Mesendoderm (in vitro differentiated cells): ENCODE measurements around the gene TM4SF5.

Source experiments
- DNase-seq: peaks from one replicate; pipeline ENCODE4 v3.0.0; 2013
- H2AK5ac ChIP-seq: 2 replicates; pipeline ENCODE4 v1.6.1; 2013; ENCODE audit warnings: low read length, inconsistent platforms
- H2BK120ac ChIP-seq: 2 replicates; pipeline ENCODE4 v1.6.1; 2013; ENCODE audit warnings: low read depth, mild to moderate bottlenecking, low read length, moderate library complexity, mixed read lengths
- H2BK15ac ChIP-seq: replicated peaks from 2 replicates; pipeline ENCODE4 v1.6.1; 2013; ENCODE audit warnings: low read depth, mild to moderate bottlenecking, moderate library complexity
- H2BK5ac ChIP-seq: 2 replicates; pipeline ENCODE4 v1.6.1; 2013; ENCODE audit warnings: low read length, inconsistent platforms
- H3K18ac ChIP-seq: 2 replicates; pipeline ENCODE4 v1.6.1; 2013; ENCODE audit warnings: mild to moderate bottlenecking, low read length, mixed read lengths
- H3K23ac ChIP-seq: one replicate; pipeline ENCODE4 v1.6.1; 2013; ENCODE audit warnings: low read length
- H3K27ac ChIP-seq: 2 replicates; pipeline ENCODE4 v1.5.1; 2013; ENCODE audit warnings: low read depth, mild to moderate bottlenecking, inconsistent platforms, low read length, moderate library complexity
- H3K27me3 ChIP-seq: 2 replicates; pipeline ENCODE4 v1.6.1; 2013; ENCODE audit warnings: low read length, control low read depth, mild to moderate bottlenecking, inconsistent platforms; ENCODE audit not compliant: insufficient read depth, poor library complexity
- H3K36me3 ChIP-seq: 2 replicates; pipeline ENCODE4 v1.6.1; 2013; ENCODE audit warnings: low read length, inconsistent platforms; ENCODE audit not compliant: control insufficient read depth, insufficient read depth
- H3K4ac ChIP-seq: one replicate; pipeline ENCODE4 v1.6.1; 2013; ENCODE audit warnings: low read depth, mild to moderate bottlenecking, low read length, moderate library complexity
- H3K4me1 ChIP-seq: 2 replicates; pipeline ENCODE4 v1.6.1; 2013; ENCODE audit warnings: low read depth, low read length, inconsistent platforms; ENCODE audit not compliant: control insufficient read depth
- H3K4me2 ChIP-seq: 2 replicates; pipeline ENCODE4 v1.6.1; 2013; ENCODE audit warnings: low read length
- H3K4me3 ChIP-seq: 2 replicates; pipeline ENCODE4 v1.5.1; 2013; ENCODE audit warnings: mild to moderate bottlenecking, low read length
- H3K56ac ChIP-seq: one replicate; pipeline ENCODE4 v1.6.1; 2013; ENCODE audit warnings: low read length
- H3K79me1 ChIP-seq: 2 replicates; pipeline ENCODE4 v1.6.1; 2013; ENCODE audit warnings: low read length, inconsistent platforms
- H3K79me2 ChIP-seq: 2 replicates; pipeline ENCODE4 v1.6.1; 2013; ENCODE audit warnings: mild to moderate bottlenecking, low read length; ENCODE audit not compliant: control insufficient read depth, insufficient read depth
- H3K9ac ChIP-seq: 2 replicates; pipeline ENCODE4 v1.6.1; 2013; ENCODE audit warnings: low read length, inconsistent platforms
- H4K5ac ChIP-seq: one replicate; pipeline ENCODE4 v1.6.1; 2013; ENCODE audit warnings: low read length
- H4K8ac ChIP-seq: one replicate; pipeline ENCODE4 v1.6.1; 2013; ENCODE audit warnings: low read depth, mild to moderate bottlenecking, control low read depth, low read length, moderate library complexity
- WGBS: extraction: QIAGEN DNeasy Blood & Tissue Kit; methylation state at CpG from one replicate; pipeline ENCODE4 v1.1.7; 2013; ENCODE audit warnings: low lambda C conversion rate, missing lambda C conversion rate; ENCODE audit not compliant: insufficient coverage; ENCODE audit errors: extremely low coverage; 5-methylcytosine and 5-hydroxymethylcytosine counted together

The TM4SF5 gene

GRCh38 chr17:4796552-4796920, 24.9 kb downstream of the TM4SF5 start:
- Histone ChIP-seq H3K23ac (peak overlapping the region; percentile 32), H2BK15ac (no peak overlapping the region), H3K4me3 (peak overlapping the region; percentile 98), H2BK120ac (peak overlapping the region; percentile 15), H3K56ac (peak overlapping the region; percentile 98), H3K18ac (peak overlapping the region; percentile 45), H3K36me3 (peaks cover 5% of the 10 kb centered on the region), H2BK5ac (no peak overlapping the region), H3K4me1 (no peaks in the 10 kb centered on the region), H3K4me2 (peak overlapping the region; percentile 70), H3K27me3 (no peaks in the 10 kb centered on the region), H3K9ac (peak overlapping the region; percentile 99), H4K8ac (peak overlapping the region; percentile 96), H4K5ac (peak overlapping the region; percentile 93), H3K27ac (peak overlapping the region; percentile 5), H3K4ac (peak overlapping the region; percentile 92), H3K79me2 (peaks cover 12% of the 10 kb centered on the region), H2AK5ac (peak overlapping the region; percentile 92), H3K79me1 (peaks cover 12% of the 10 kb centered on the region)
- peak; percentile 69 for DNase-seq
- WGBS: no CpG with 5 or more reads among the region's 7 CpGs

- Histone ChIP-seq H3K56ac (no peak overlapping the region), H3K27ac (no peak overlapping the region), H3K79me2 (peaks cover 12% of the 10 kb centered on the region), H3K27me3 (no peaks in the 10 kb centered on the region), H3K23ac (no peak overlapping the region), H3K79me1 (peaks cover 12% of the 10 kb centered on the region), H3K4me1 (no peaks in the 10 kb centered on the region), H2BK5ac (no peak overlapping the region), H3K4ac (no peak overlapping the region), H4K5ac (no peak overlapping the region), H3K4me2 (no peak overlapping the region), H4K8ac (no peak overlapping the region), H2BK15ac (no peak overlapping the region), H3K4me3 (no peak overlapping the region), H3K18ac (no peak overlapping the region), H2BK120ac (no peak overlapping the region), H3K9ac (no peak overlapping the region), H2AK5ac (no peak overlapping the region), H3K36me3 (peaks cover 5% of the 10 kb centered on the region)
- no CpG with 5 or more reads among the region's 10 CpGs for WGBS
- DNase-seq: no peak
These were observed 28.9 kb downstream of the TM4SF5 start for GRCh38 chr17:4800462-4801196.

- no peak within 1 kb of the TSS for H3K9ac ChIP-seq
- no peak within 1 kb of the TSS for H2BK120ac ChIP-seq
- no peak within 1 kb of the TSS for H3K4ac ChIP-seq
- peaks cover 4% of the 10 kb centered on the region for H3K79me2 ChIP-seq
- no CpG with 5 or more reads among the region's 9 CpGs for WGBS
- no peaks in the 10 kb centered on the region for H3K27me3 ChIP-seq
- H4K5ac ChIP-seq: no peak within 1 kb of the TSS
- H3K18ac ChIP-seq: no peak within 1 kb of the TSS
- H3K79me1 ChIP-seq: peaks cover 7% of the 10 kb centered on the region
- H3K23ac ChIP-seq: no peak within 1 kb of the TSS
- no peak for DNase-seq
- H3K4me3 ChIP-seq: no peak within 1 kb of the TSS
- no peaks in the 10 kb centered on the region for H3K4me1 ChIP-seq
- no peak within 1 kb of the TSS for H4K8ac ChIP-seq
- no peak within 1 kb of the TSS for H2BK15ac ChIP-seq
- no peak within 1 kb of the TSS for H3K27ac ChIP-seq
- H2BK5ac ChIP-seq: no peak within 1 kb of the TSS
- no peak within 1 kb of the TSS for H2AK5ac ChIP-seq
- H3K56ac ChIP-seq: no peak within 1 kb of the TSS
- H3K36me3 ChIP-seq: peaks cover 4% of the 10 kb centered on the region
- H3K4me2 ChIP-seq: no peak within 1 kb of the TSS
These were observed 30.5 kb downstream of the TM4SF5 start, which contains the start of gene C17orf114 for GRCh38 chr17:4802228-4802627. Gene C17orf114 (minus strand): TSS chr17:4802328.

DNA sequence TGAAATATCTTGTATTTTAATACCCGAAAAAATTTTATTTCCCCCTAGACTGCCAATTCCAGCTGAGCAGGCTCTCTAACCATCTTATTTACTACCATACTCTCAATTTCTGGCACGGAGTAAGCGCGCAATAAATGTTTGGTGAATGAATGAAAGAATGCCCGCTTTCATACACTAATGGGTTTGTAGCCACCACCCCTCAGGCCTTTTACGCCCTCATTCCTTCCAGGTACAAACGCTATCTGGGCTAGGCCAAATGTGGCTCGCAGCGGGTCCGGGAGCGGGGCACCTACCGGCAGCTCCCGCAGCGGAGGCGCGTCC, 34.7 kb downstream of the TM4SF5 start:
- H3K79me1 ChIP-seq: no peaks in the 10 kb centered on the region
- H2BK5ac ChIP-seq: no peak overlapping the region
- H3K18ac ChIP-seq: peak overlapping the region; percentile 92
- no peak overlapping the region for H2BK120ac ChIP-seq
- no peaks in the 10 kb centered on the region for H3K27me3 ChIP-seq
- H3K36me3 ChIP-seq: no peaks in the 10 kb centered on the region
- peak overlapping the region; percentile 80 for H3K4me3 ChIP-seq
- H3K9ac ChIP-seq: peak overlapping the region; percentile 91
- no CpG with 5 or more reads among the region's 16 CpGs for WGBS
- H3K79me2 ChIP-seq: no peaks in the 10 kb centered on the region
- H3K4me2 ChIP-seq: peak overlapping the region; percentile 95
- H2BK15ac ChIP-seq: no peak overlapping the region
- H4K5ac ChIP-seq: no peak overlapping the region
- DNase-seq: no peak
- no peak overlapping the region for H2AK5ac ChIP-seq
- peak overlapping the region; percentile 87 for H4K8ac ChIP-seq
- no peak overlapping the region for H3K23ac ChIP-seq
- no peak overlapping the region for H3K27ac ChIP-seq
- no peak overlapping the region for H3K4ac ChIP-seq
- peak overlapping the region; percentile 93 for H3K56ac ChIP-seq
- H3K4me1 ChIP-seq: no peaks in the 10 kb centered on the region

- Histone ChIP-seq H3K27ac (no peak within 1 kb of the TSS), H3K36me3 (no peaks in the 10 kb centered on the region), H3K23ac (no peak within 1 kb of the TSS), H3K27me3 (no peaks in the 10 kb centered on the region), H3K4ac (peak within 1 kb of the TSS; percentile 88), H3K18ac (peak within 1 kb of the TSS; percentile 92), H3K79me1 (no peaks in the 10 kb centered on the region), H2AK5ac (no peak within 1 kb of the TSS), H3K4me3 (peak within 1 kb of the TSS; percentile 80), H3K4me1 (no peaks in the 10 kb centered on the region), H4K5ac (no peak within 1 kb of the TSS), H2BK15ac (no peak within 1 kb of the TSS), H3K79me2 (no peaks in the 10 kb centered on the region), H2BK5ac (no peak within 1 kb of the TSS), H3K4me2 (peak within 1 kb of the TSS; percentile 95), H2BK120ac (peak within 1 kb of the TSS; percentile 78), H3K9ac (peak within 1 kb of the TSS; percentile 91), H3K56ac (peak within 1 kb of the TSS; percentile 93), H4K8ac (peak within 1 kb of the TSS; percentile 87)
- no CpG with 5 or more reads among the region's 106 CpGs for WGBS
- DNase-seq: peak; percentile 88
These were observed 35.3 kb downstream of the TM4SF5 start, which contains the start of gene PLD2 for GRCh38 chr17:4806777-4807604. Gene PLD2 (plus strand): TSS chr17:4807152. CDS start chr17:4807773, 621 bp downstream.
